GM12892 (cell line): ENCODE measurements around the gene KCNC1.

Experiments
- POLR2A ChIP-seq: IDR thresholded peaks from 2 replicates; pipeline ENCODE4 v1.6.1; 2011; ENCODE audit warnings: low read depth, low read length, control low read depth
- POLR2AphosphoS5 ChIP-seq: IDR thresholded peaks from 2 replicates; pipeline ENCODE4 v1.6.1; 2011; ENCODE audit warnings: low read depth, low read length, control low read depth
- TAF1 ChIP-seq: IDR thresholded peaks from 2 replicates; pipeline ENCODE4 v1.6.1; 2011; ENCODE audit warnings: low read depth, mild to moderate bottlenecking, control low read depth, low read length, borderline replicate concordance

- TF ChIP-seq POLR2A, result no peak
- no peak for TF ChIP-seq POLR2AphosphoS5
- TF ChIP-seq TAF1, result no peak
These were observed 38.8 kb upstream of the KCNC1 start for GRCh38 chr11:17695454-17696441.
